Measurements from ENCODE around the gene COMT. TPM values are rescaled to one million over a fixed set of nuclear protein-coding genes. Genes with fewer than 3 reads are reported as not detected.

Gene COMT
- total RNA-seq, 1 experiment from 2014 or later, result 1.7 TPM

DNA sequence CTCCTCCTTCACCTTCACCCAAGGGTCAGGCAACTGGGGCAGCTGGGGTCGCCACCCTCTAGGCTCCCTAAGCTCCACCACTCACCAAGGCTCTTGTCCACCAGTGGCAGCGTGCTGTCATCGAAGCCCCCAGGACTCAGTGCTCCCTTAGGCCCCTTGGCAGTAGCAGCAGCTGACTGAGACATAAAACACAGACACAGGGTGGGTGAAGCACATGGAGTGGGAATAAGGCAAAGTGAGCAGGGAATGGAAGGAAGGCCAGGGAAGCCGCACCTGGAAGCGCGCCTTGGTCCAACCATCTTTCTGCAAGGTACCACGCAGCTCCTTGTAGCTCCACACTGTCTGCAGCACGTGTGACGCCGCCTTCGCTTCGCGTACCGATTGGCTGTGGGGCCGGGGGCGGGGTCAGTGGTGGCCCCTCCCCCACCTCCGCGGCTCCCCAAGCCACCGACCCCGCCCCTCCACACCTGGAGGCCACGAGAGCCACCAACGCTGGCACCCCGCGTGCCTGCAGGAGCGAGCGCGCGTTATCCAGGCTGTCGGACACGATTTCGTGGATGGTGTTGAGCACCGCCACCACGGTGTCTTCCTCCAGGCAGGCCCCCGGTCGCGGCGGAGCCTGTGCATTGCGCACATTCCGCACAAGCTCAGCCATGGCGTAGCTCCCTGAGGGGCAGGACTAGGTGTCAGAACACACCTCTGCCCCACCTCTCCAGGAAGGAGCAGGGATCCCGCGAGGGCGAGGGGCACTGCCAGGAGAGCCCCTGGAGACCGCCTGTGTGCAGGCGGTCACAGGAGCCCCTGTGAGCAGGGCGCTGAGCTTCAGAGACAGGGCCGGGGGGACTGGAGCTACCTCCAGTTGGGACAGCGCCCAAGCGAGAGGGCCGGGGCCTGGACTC, 31.3 kb downstream of the COMT start:
- Histone ChIP-seq H3K27me3 (ENCODE audit: control insufficient read depth, insufficient read depth, low read length) (no peaks in the 10 kb centered on the region), H3K36me3 (replicated peaks; ENCODE audit: control insufficient read depth, insufficient read depth, low read length) (peaks cover 9% of the 10 kb centered on the region), H3K4me3 (ENCODE audit: insufficient read depth, low read depth, low read length) (no peak overlapping the region)
- DNase-seq, result peak; percentile 91

DNA sequence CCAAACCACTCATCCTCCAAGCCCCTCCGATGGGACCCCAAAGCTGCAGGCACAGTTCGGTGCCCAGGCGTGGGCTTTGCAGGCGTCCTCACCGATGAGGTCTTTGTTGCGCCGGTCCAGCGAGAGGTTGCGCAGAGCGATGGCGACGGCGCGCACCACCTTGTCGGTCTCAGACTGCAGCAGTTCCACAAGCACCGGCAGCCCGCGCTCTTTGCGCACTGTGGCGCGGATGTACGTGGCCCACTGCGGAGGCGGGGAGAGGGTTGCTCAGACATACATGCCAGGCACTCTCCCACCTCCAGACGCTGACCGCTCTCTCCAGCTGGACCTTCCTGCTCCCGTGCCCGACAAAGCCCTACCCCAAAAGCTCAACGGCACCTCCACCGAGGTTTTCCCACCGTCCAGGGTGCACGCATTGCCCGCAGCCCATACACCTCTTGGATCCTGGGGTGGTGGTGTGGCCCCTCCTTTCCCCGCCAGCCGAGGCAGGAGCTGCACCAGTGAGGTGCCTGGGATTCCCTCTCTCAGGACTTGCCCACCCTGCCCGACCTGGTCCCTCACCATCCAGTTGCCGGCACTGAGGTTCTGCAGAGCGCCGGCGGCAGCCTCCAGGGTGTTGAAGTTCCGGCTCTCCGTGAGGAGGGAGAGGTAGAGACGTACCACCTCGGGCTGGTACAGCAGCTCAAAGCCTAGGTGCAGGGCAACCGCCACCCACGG, 32.1 kb downstream of the COMT start:
- H3K4me3 ChIP-seq (ENCODE audit: insufficient read depth, low read depth, low read length), result no peak overlapping the region
- DNase-seq, result no peak
- no peaks in the 10 kb centered on the region for H3K27me3 ChIP-seq (ENCODE audit: control insufficient read depth, insufficient read depth, low read length)
- peaks cover 9% of the 10 kb centered on the region for H3K36me3 ChIP-seq (replicated peaks; ENCODE audit: control insufficient read depth, insufficient read depth, low read length)

DNA sequence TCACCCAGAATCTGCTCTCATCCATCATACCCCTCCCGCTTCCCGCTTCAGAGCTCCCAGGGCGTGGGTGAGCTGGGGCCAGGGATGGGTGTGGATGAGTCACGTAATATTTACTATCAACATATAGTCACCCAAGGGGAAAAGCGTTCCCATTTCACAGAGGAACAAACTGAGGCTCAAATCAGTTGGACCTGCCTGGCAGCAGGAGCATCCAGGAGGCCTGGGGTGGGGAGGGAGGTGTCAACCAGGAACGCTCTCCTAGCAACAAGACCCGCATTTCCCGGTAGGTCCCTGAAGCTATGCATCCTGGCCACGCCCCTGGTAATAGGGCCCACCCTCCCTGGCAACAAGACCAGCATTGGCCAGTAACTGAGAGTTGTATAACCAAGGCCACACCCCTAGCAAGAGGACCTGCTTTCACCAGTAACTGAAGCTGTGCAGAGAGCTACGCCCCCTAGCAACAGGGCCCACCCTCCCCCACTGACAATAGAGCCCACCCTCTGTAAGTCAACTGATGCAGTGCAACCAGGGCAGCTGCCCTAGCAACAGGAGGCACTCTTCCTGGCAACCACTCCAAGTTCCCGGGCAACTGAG, 32.8 kb downstream of the COMT start:
- Histone ChIP-seq H3K36me3 (replicated peaks; ENCODE audit: control insufficient read depth, insufficient read depth, low read length) (peaks cover 10% of the 10 kb centered on the region), H3K4me3 (ENCODE audit: insufficient read depth, low read depth, low read length) (no peak overlapping the region), H3K27me3 (ENCODE audit: control insufficient read depth, insufficient read depth, low read length) (no peaks in the 10 kb centered on the region)
- DNase-seq, result peak; percentile 99

DNA sequence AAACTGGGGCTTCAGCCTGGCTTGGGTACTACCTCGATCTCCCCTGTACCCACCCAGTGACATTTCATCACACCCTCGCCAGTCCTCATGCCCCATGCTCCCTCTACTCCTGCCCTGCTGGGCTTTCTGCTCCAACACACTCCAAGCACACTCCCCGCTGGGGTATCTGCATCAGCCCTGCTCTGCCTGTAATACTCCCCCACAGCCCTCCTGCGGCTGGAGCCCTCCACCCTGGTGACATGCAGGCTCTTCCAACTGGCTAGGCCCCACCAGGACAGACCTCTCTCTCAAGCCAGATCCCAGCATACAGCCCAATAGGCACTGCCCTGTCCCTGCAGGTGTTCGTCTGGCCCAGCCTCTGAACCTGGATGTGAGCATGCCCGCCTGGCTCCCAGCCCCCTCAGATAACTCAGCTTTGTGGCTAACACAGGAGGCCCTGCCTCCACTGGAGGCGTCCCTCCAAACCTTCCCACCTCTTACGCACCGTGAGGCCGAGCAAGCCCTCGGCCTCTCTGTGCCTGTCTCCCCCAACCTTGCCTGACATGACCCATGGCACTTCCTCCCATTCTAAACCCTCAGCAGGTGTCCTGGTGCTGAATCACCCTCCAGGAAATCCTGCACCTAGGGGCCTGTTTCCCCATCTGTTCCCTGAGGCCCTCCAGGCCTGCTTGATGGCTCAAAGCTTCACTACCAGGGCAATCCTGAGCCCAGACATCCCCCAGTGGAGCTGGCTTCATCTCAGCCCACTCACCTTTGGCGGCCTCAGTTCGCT, 33.5 kb downstream of the COMT start:
- Histone ChIP-seq H3K27me3 (ENCODE audit: control insufficient read depth, insufficient read depth, low read length) (no peaks in the 10 kb centered on the region), H3K4me3 (ENCODE audit: insufficient read depth, low read depth, low read length) (no peak overlapping the region), H3K36me3 (replicated peaks; ENCODE audit: control insufficient read depth, insufficient read depth, low read length) (peaks cover 11% of the 10 kb centered on the region)
- peak; percentile 66 for DNase-seq

DNA sequence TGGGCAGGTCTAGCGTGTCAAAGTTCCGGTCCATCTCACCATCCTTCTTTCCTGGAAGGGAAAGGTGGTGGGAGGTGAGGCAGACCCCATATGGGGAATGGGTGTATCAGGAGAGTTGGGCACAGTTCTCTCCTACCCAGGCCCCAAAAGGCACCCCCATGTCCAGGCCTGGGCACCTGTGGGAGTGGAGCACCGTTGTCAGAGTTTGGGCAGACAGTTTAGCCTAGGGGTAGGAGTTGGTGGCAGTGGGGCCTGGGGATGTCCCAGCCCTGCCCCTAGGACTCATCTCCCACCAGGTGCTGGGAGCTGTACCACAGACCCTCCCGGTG, 34.1 kb downstream of the COMT start:
- Histone ChIP-seq H3K27me3 (ENCODE audit: control insufficient read depth, insufficient read depth, low read length) (no peaks in the 10 kb centered on the region), H3K36me3 (replicated peaks; ENCODE audit: control insufficient read depth, insufficient read depth, low read length) (peaks cover 12% of the 10 kb centered on the region), H3K4me3 (ENCODE audit: insufficient read depth, low read depth, low read length) (no peak overlapping the region)
- no peak for DNase-seq

DNA sequence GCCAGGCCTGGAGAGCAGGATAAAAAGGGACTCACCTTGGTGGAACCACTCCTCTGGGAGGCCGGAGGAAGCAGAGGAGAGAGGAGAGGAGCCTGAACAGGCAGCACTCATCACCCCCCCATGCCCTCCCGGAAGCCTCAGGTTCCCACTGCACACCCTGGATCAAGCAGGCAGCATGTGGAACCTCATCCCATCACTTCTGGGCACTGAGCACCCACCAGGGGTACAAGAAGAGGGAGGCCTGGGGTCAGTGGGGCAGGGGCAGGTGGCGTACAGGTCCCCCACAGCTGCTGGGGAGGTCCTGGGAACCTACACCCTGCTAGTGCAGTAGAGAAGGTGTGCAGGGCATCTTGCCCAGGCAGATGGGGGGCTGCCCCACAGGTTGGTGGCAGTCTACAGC, 35.1 kb downstream of the COMT start:
- Histone ChIP-seq H3K4me3 (ENCODE audit: insufficient read depth, low read depth, low read length) (no peak overlapping the region), H3K27me3 (ENCODE audit: control insufficient read depth, insufficient read depth, low read length) (no peaks in the 10 kb centered on the region), H3K36me3 (replicated peaks; ENCODE audit: control insufficient read depth, insufficient read depth, low read length) (peaks cover 7% of the 10 kb centered on the region)
- no peak for DNase-seq

DNA sequence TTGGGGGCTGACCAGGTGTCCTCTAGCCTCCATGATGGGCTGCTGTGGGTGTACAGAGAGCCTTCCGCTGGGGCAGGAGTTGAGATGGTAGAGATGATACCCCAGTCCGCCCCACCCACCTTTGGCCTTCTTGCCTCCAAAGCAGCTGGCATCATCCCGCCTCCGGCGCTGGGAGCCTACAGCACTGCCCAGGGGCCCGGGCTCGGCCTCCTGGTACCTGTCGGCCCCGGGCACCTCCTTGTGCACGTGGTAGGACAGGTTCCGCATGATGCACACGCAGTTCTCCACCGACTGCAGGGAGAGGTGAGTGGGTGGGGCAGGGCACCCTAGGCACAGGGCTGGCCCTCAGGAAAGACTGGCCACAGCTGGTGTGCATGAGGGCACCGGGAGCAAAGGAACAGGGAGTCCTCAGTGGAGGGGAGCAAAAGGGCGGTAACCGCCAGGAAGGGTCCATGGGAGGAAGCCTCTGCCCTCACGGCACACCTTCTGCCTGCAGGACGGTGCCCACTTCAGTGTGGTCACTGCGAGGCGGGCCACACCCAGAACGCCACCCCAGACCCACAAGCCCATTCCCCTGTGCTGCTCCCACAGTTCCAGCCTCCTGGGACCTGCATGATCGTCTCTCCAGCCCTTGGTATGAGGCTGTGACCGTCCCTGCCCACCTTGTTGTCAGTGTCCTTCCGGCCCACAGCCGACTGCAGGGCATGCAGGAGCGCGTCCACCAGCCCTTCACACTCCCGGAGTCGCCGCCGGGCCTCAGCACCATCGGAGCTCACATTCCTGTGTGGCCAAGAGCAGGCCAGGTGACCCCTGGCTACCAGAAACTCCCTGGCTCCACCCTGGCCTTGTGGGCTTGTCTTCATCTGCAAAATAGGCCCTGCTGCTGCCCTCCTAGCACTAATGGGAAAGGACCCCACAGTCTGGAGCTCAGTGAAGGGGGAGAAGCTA, 36.0 kb downstream of the COMT start:
- peaks cover 7% of the 10 kb centered on the region for H3K36me3 ChIP-seq (replicated peaks; ENCODE audit: control insufficient read depth, insufficient read depth, low read length)
- DNase-seq, result no peak
- no peak overlapping the region for H3K4me3 ChIP-seq (ENCODE audit: insufficient read depth, low read depth, low read length)

DNA sequence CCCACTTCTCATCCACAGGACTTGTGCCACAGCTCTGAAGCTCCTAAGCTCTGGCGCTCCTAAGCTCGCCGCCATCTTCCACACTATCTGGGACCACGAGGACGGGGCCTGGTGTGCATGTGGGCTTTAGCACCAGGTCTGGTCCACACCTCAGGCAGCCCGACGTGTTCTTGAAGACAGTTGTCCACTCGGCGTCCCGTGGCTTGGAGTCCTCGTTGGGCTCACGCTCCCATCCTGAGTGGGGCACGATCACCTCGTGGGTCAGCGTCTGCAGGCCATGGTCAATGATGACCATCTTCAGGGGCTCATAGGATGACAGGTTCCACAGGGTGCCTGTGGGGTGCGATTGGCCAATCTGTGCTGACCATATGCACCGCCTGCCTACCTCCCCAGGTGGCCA, 37.2 kb downstream of the COMT start:
- DNase-seq, result no peak
- Histone ChIP-seq H3K4me3 (ENCODE audit: insufficient read depth, low read depth, low read length) (no peak overlapping the region), H3K27me3 (ENCODE audit: control insufficient read depth, insufficient read depth, low read length) (no peaks in the 10 kb centered on the region), H3K36me3 (replicated peaks; ENCODE audit: control insufficient read depth, insufficient read depth, low read length) (peaks cover 5% of the 10 kb centered on the region)

More for the DNA sequence above, 36.0 kb downstream of the COMT start:
- H3K27me3 ChIP-seq (ENCODE audit: control insufficient read depth, insufficient read depth, low read length), result no peaks in the 10 kb centered on the region

DNA sequence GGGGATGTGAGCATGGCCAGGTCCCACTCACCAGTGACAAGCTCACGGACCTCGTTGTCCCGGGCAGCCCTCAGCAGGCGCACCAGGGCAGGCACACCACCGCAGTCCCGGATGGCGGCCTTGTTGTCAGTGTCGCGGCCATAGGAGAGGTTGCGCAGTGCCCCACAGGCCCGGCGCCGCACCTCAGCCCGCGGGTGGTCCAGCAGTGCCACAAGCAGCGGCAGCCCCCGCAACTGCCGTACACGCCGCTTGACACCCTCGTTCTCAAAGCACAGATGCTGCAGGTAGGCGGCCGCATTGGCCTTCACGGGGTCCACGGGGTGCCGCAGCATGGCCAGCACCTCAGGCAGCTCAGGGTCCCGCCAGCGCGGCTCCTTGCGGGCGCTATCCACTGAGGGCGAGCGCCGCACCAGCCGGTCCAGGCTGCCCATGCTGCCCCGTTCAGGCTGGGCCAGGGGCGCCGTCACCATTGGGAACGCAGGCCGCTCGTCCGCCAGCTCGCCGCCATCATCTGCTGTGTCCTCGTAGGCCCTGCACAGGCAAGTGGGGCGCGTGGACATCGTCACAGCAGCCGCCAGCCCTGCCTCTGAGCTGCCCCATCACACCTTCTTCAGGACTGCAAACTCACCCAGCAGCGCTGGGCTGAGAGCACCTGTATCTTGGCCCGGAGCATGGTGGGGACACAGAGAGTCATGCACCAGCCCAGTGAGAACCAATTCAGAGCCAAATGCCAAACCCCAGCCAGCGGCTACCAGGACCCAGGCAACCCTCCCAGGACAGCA, 38.3 kb downstream of the COMT start:
- no peak for DNase-seq
- Histone ChIP-seq H3K27me3 (ENCODE audit: control insufficient read depth, insufficient read depth, low read length) (no peaks in the 10 kb centered on the region), H3K4me3 (ENCODE audit: insufficient read depth, low read depth, low read length) (no peak overlapping the region)

DNA sequence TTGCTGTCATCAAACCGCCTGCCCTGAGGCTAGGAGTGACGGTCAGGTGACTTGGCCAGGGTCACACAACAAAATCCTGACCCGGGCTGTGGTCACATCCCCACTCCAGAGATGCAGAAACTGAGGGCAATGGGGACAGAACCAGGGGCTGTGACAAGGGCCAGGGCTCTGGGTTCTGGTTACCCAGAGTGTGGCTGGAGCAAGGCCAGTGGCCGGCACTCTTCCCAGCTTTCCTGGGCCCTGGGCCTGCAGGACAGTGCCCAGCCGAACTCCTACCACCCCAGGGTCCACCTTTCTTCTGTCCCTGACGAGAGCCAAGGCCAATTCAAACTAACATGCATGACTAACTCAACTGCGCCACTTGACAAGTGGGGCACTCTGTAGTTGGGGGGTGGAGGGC, 39.2 kb downstream of the COMT start:
- no peak overlapping the region for H3K4me3 ChIP-seq (ENCODE audit: insufficient read depth, low read depth, low read length)
- peaks cover 5% of the 10 kb centered on the region for H3K36me3 ChIP-seq (replicated peaks; ENCODE audit: control insufficient read depth, insufficient read depth, low read length)
- H3K27me3 ChIP-seq (ENCODE audit: control insufficient read depth, insufficient read depth, low read length), result no peaks in the 10 kb centered on the region
- no peak for DNase-seq

More for the DNA sequence above, 38.3 kb downstream of the COMT start:
- H3K36me3 ChIP-seq (replicated peaks; ENCODE audit: control insufficient read depth, insufficient read depth, low read length), result peaks cover 5% of the 10 kb centered on the region

DNA sequence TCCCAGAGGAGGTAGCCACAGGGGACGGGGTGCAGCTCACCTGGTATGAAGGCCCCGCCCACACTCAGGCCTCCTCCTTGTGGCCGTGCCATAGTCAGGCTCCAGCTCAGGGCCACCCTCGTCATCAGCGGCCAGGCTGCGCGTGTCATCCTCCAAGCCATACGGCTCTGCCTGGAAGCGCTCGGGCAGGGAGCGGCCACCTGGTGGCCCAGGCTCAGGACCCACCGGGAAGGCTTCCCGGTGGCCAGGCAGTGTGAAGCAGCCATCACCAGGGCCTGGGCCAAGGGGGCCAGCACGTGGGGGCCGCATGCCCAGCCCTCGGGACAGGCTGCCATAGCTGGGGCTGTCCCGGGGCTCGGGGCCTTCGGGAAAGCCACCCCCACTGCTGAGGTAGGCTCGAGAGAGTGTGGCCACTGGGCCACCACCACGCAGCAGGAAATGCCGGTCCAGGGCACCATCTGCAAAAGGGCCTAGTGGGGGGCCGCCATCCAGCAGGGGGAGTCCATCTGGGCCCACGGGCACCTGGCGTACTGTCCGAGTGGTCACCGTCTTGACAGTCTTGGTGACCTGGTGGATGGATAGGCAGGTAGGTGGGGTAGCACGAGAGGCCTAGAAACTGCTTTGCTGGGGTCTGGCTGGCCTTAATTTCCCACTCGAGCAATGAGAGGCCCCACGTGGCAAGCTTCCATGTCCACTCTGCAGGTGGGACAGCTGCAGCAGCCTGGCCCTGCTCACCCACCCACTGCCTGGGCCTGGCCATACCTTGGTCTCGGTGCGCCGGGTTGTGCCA, 39.8 kb downstream of the COMT start:
- Histone ChIP-seq H3K4me3 (ENCODE audit: insufficient read depth, low read depth, low read length) (no peak overlapping the region), H3K27me3 (ENCODE audit: control insufficient read depth, insufficient read depth, low read length) (no peaks in the 10 kb centered on the region), H3K36me3 (replicated peaks; ENCODE audit: control insufficient read depth, insufficient read depth, low read length) (peaks cover 5% of the 10 kb centered on the region)
- no peak for DNase-seq

Measured in H7 (cell line).